ENCODE data around the gene PLSCR5. TPM values are rescaled to one million over a fixed set of nuclear protein-coding genes. Genes with fewer than 3 reads are reported as not detected.

The PLSCR5 gene
- polyA plus RNA-seq, 1 experiment, result not detected

GRCh38 chr3:146543461-146544001, 61.6 kb downstream of the PLSCR5 start:
- no peaks in the 10 kb centered on the region for H3K27me3 ChIP-seq (ENCODE audit: control insufficient read depth, insufficient read depth, low read length)
- DNase-seq (ENCODE audit: low read depth, low spot score), result no peak
- ChIA-PET CTCF (no interaction called here), POLR2A (interaction anchor here (0.7 to 1.8 kb wide), 4 partner anchors 22 to 382 kb away, joined by 3 to 4 read pairs (median 3); partner anchors contain the start of genes PLOD2 and PLSCR2)
- TF ChIP-seq CTCF (IDR thresholded peaks at IDR 0.05; ENCODE audit: low read depth, low read length), result no peak
- peak overlapping the region; percentile 91 for H3K27ac ChIP-seq (ENCODE audit: low read depth, low read length)
- H3K4me3 ChIP-seq (ENCODE audit: low read depth, low read length), result peak overlapping the region; percentile 80
- H3K9me3 ChIP-seq (ENCODE audit: control insufficient read depth, insufficient read depth, low read length), result peaks cover 4% of the 10 kb centered on the region; the same call in 1 of the 2 replicates

GRCh38 chr3:146542978-146543377, 62.2 kb downstream of the PLSCR5 start:
- H3K27me3 ChIP-seq (ENCODE audit: control insufficient read depth, insufficient read depth, low read length), result no peaks in the 10 kb centered on the region
- no peak for TF ChIP-seq CTCF (IDR thresholded peaks at IDR 0.05; ENCODE audit: low read depth, low read length)
- no peak overlapping the region for H3K27ac ChIP-seq (ENCODE audit: low read depth, low read length)
- ChIA-PET CTCF (no interaction called here), POLR2A (interaction anchor here (0.7 to 0.8 kb wide), 2 partner anchors 34 to 74 kb away, joined by 3 read pairs; partner anchors contain the start of gene PLSCR2)
- peak overlapping the region; percentile 80 for H3K4me3 ChIP-seq (ENCODE audit: low read depth, low read length)
- peaks cover 4% of the 10 kb centered on the region; the same call in 1 of the 2 replicates for H3K9me3 ChIP-seq (ENCODE audit: control insufficient read depth, insufficient read depth, low read length)
- no peak for DNase-seq (ENCODE audit: low read depth, low spot score)

- Histone ChIP-seq H3K4me3 (ENCODE audit: low read depth, low read length) (peak overlapping the region; percentile 80), H3K27ac (ENCODE audit: low read depth, low read length) (no peak overlapping the region), H3K9me3 (ENCODE audit: control insufficient read depth, insufficient read depth, low read length) (peaks cover 4% of the 10 kb centered on the region; the same call in 1 of the 2 replicates), H3K27me3 (ENCODE audit: control insufficient read depth, insufficient read depth, low read length) (no peaks in the 10 kb centered on the region)
- no peak for DNase-seq (ENCODE audit: low read depth, low spot score)
- ChIA-PET CTCF (no interaction called here), POLR2A (no interaction called here)
- no peak for TF ChIP-seq CTCF (IDR thresholded peaks at IDR 0.05; ENCODE audit: low read depth, low read length)
Observed at GRCh38 chr3:146542179-146542578, 63.0 kb downstream of the PLSCR5 start.

- no peak for TF ChIP-seq CTCF (IDR thresholded peaks at IDR 0.05; ENCODE audit: low read depth, low read length)
- ChIA-PET POLR2A (no interaction called here), CTCF (interaction anchor here (1.7 kb wide), 1 partner anchor 49 kb away, joined by 5 read pairs; no protein-coding TSS in a partner anchor)
- Histone ChIP-seq H3K27ac (ENCODE audit: low read depth, low read length) (no peak overlapping the region), H3K9me3 (ENCODE audit: control insufficient read depth, insufficient read depth, low read length) (peaks cover 4% of the 10 kb centered on the region; the same call in 1 of the 2 replicates), H3K27me3 (ENCODE audit: control insufficient read depth, insufficient read depth, low read length) (no peaks in the 10 kb centered on the region), H3K4me3 (ENCODE audit: low read depth, low read length) (no peak overlapping the region)
- no peak for DNase-seq (ENCODE audit: low read depth, low spot score)
Observed at GRCh38 chr3:146540978-146541377, 64.2 kb downstream of the PLSCR5 start.

- Histone ChIP-seq H3K27ac (ENCODE audit: low read depth, low read length) (no peak overlapping the region), H3K4me3 (ENCODE audit: low read depth, low read length) (no peak overlapping the region), H3K9me3 (ENCODE audit: control insufficient read depth, insufficient read depth, low read length) (peaks cover 4% of the 10 kb centered on the region; the same call in 1 of the 2 replicates), H3K27me3 (ENCODE audit: control insufficient read depth, insufficient read depth, low read length) (no peaks in the 10 kb centered on the region)
- no peak for DNase-seq (ENCODE audit: low read depth, low spot score)
- ChIA-PET CTCF (interaction anchor here (0.5 to 1.7 kb wide), 2 partner anchors 34 to 49 kb away, joined by 3 to 5 read pairs; no protein-coding TSS in a partner anchor), POLR2A (no interaction called here)
- no peak for TF ChIP-seq CTCF (IDR thresholded peaks at IDR 0.05; ENCODE audit: low read depth, low read length)
Observed at GRCh38 chr3:146540236-146540635, 64.9 kb downstream of the PLSCR5 start.

Data from AG04450 (cell line).